ENCODE measurements around the gene AUTS2. TPM values are rescaled to one million over a fixed set of nuclear protein-coding genes. Genes with fewer than 3 reads are reported as not detected.

Gene AUTS2
- total RNA-seq, 1 experiment from 2014 or later = 50.0 TPM

GRCh38 chr7:69947998-69948397, 349.7 kb downstream of the AUTS2 start:
- ATAC-seq = no peak
- Mint-ChIP-seq H3K4me3 (no peak overlapping the region), H3K36me3 (no peaks in the 10 kb centered on the region), H3K4me1 (peaks cover 5% of the 10 kb centered on the region), H3K9me3 (no peaks in the 10 kb centered on the region), H3K27ac (no peak overlapping the region), H3K27me3 (ENCODE audit: low read depth) (no peaks in the 10 kb centered on the region)
- CTCF ChIA-PET = no interaction called here
- DNase-seq (ENCODE audit: low spot score) = no peak
- POLR2A ChIA-PET = no interaction called here
- TF ChIP-seq FOXP1 (CRISPR knock-in tag; IDR thresholded peaks at IDR 0.05; ENCODE audit: borderline replicate concordance) (no peak), CTCF (IDR thresholded peaks at IDR 0.05) (no peak), ZNF512 (CRISPR knock-in tag; IDR thresholded peaks at IDR 0.05; ENCODE audit: borderline replicate concordance) (no peak), STAT6 (CRISPR knock-in tag; conservative IDR thresholded peaks at IDR 0.05; ENCODE audit: low read depth) (no peak), E2F5 (CRISPR knock-in tag; IDR thresholded peaks at IDR 0.05) (no peak), PREB (CRISPR knock-in tag; IDR thresholded peaks at IDR 0.05; ENCODE audit: borderline replicate concordance) (no peak), MYBL2 (CRISPR knock-in tag; IDR thresholded peaks at IDR 0.05) (no peak), ELF4 (CRISPR knock-in tag; IDR thresholded peaks at IDR 0.05; ENCODE audit: low read depth) (no peak), MLX (CRISPR knock-in tag; IDR thresholded peaks at IDR 0.05) (no peak), SMAD4 (CRISPR knock-in tag; IDR thresholded peaks at IDR 0.05) (no peak), E2F4 (CRISPR knock-in tag; IDR thresholded peaks at IDR 0.05; ENCODE audit: borderline replicate concordance, low read depth) (no peak)

GRCh38 chr7:69949122-69949521, 350.8 kb downstream of the AUTS2 start:
- Mint-ChIP-seq H3K36me3 (no peaks in the 10 kb centered on the region), H3K27me3 (ENCODE audit: low read depth) (no peaks in the 10 kb centered on the region), H3K4me1 (peaks cover 5% of the 10 kb centered on the region), H3K9me3 (no peaks in the 10 kb centered on the region), H3K27ac (no peak overlapping the region), H3K4me3 (no peak overlapping the region)
- ChIA-PET POLR2A (no interaction called here), CTCF (no interaction called here)
- DNase-seq (ENCODE audit: low spot score) (no peak), ATAC-seq (no peak)
- TF ChIP-seq KAT7 (CRISPR knock-in tag; IDR thresholded peaks at IDR 0.05; ENCODE audit: borderline replicate concordance) (no peak), ZNF317 (CRISPR knock-in tag; IDR thresholded peaks at IDR 0.05; ENCODE audit: borderline replicate concordance, low read depth) (no peak), CDX4 (CRISPR knock-in tag; IDR thresholded peaks at IDR 0.05; ENCODE audit: borderline replicate concordance) (no peak), ZNF396 (CRISPR knock-in tag; IDR thresholded peaks at IDR 0.05; ENCODE audit: borderline replicate concordance) (no peak), ELF4 (CRISPR knock-in tag; IDR thresholded peaks at IDR 0.05; ENCODE audit: low read depth) (no peak), NR3C1 (CRISPR knock-in tag; conservative IDR thresholded peaks at IDR 0.05; ENCODE audit: low read depth) (no peak), ZNF121 (CRISPR knock-in tag; IDR thresholded peaks at IDR 0.05) (no peak), ATF6 (CRISPR knock-in tag; IDR thresholded peaks at IDR 0.05) (no peak)
